ENCODE measurements around the gene NSUN6. TPM values are rescaled to one million over a fixed set of nuclear protein-coding genes. Genes with fewer than 3 reads are reported as not detected.

Gene NSUN6
- total and polyA plus RNA-seq, 10 of the 15 experiments (the other 5 are each of a cell fraction or from before 2014, with no cell fraction given), result 10.2 to 25.0 (median 15.6) TPM

DNA sequence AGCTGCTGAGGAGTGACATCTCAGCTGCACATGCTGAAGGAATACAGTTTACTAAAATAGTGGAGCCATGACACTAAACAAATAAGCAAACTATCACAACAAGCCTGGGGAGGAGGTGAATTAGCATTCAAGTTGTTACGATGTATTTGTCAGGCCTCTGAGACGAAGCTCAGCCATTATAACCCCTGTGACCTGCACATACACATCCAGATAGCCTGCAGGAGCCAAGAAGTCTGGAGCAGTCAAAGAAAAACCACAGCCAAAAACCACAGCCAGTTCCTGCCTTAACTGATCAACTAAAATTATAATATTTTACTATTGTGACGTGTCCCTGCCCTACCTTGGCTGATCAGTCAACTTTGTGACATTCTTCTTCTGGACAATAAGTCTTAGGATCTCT lies 68.6 kb downstream of the NSUN6 start:
- Histone ChIP-seq H3K4me2 (ENCODE audit: control insufficient read depth, insufficient read depth) (no peak overlapping the region), H3K4me3 (no peak overlapping the region), H3K27me3 (replicated peaks in 1 of 2; ENCODE audit: control insufficient read depth in 2 of 2, insufficient read depth in 2 of 2, low read length in 1 of 2) (no peaks in the 10 kb centered on the region), H3K27ac (ENCODE audit: control insufficient read depth, insufficient read depth) (no peak overlapping the region), H3K9me3 (replicated peaks; ENCODE audit: control insufficient read depth, insufficient read depth, low read length) (peaks cover 2% of the 10 kb centered on the region; the same call in 2 of the 3 replicates), H3K4me1 (ENCODE audit: control insufficient read depth, insufficient read depth, low read length) (no peaks in the 10 kb centered on the region), H3K79me2 (ENCODE audit: control insufficient read depth, insufficient read depth, low read length) (no peaks in the 10 kb centered on the region), H2AFZ (ENCODE audit: control insufficient read depth, low read depth, low read length) (no peak overlapping the region), H3K9ac (ENCODE audit: control insufficient read depth, insufficient read depth, low read length) (no peak overlapping the region), H4K20me1 (ENCODE audit: control insufficient read depth, insufficient read depth) (no peaks in the 10 kb centered on the region), H3K36me3 (ENCODE audit: control insufficient read depth in 2 of 2, insufficient read depth in 2 of 2, low read length in 1 of 2) (peaks cover 0 to 2% of the 10 kb centered on the region in 2 experiments; a peak in 3 of 4 replicates)
- SMC1A ChIA-PET (ENCODE audit: uncharacterized antibody, unreplicated experiment), result no interaction called here
- DNase-seq (ENCODE audit: low read depth, low spot score), result no peak
- 64% methylated on average over 3 of the region's 3 CpGs for WGBS (ENCODE audit: insufficient coverage, insufficient replicate concordance, low lambda C conversion rate, missing lambda C conversion rate)
- CTCF ChIA-PET, result interaction anchor here (0.9 kb wide), 1 partner anchor 187 kb away, joined by 3 read pairs; no protein-coding TSS in a partner anchor
- BruUV-seq (replicated peaks), result no TSS peak
- no peak for FAIRE-seq
- ATAC-seq, result no peak
- POLR2A ChIA-PET, result no interaction called here
- RAD21 ChIA-PET (ENCODE audit: unreplicated experiment), result no interaction called here
- TF ChIP-seq RUNX3 (IDR thresholded peaks at IDR 0.05; ENCODE audit: low read length), result peak; percentile 46
- TF ChIP-seq, protein P1, sequence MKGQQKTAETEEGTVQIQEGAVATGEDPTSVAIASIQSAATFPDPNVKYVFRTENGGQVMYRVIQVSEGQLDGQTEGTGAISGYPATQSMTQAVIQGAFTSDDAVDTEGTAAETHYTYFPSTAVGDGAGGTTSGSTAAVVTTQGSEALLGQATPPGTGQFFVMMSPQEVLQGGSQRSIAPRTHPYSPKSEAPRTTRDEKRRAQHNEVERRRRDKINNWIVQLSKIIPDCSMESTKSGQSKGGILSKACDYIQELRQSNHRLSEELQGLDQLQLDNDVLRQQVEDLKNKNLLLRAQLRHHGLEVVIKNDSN (IDR thresholded peaks at IDR 0.05; ENCODE audit: borderline replicate concordance, extremely low read length, insufficient read depth, low read depth, low read length), result no peak
- in situ Hi-C loops (cut with MboI) (loop anchor here (5.0 kb wide), 1 partner anchor 46 kb away; no protein-coding TSS in a partner anchor), intact Hi-C loops (cut with micrococcal nuclease; ENCODE audit: unreplicated experiment) (no loop called here)

DNA sequence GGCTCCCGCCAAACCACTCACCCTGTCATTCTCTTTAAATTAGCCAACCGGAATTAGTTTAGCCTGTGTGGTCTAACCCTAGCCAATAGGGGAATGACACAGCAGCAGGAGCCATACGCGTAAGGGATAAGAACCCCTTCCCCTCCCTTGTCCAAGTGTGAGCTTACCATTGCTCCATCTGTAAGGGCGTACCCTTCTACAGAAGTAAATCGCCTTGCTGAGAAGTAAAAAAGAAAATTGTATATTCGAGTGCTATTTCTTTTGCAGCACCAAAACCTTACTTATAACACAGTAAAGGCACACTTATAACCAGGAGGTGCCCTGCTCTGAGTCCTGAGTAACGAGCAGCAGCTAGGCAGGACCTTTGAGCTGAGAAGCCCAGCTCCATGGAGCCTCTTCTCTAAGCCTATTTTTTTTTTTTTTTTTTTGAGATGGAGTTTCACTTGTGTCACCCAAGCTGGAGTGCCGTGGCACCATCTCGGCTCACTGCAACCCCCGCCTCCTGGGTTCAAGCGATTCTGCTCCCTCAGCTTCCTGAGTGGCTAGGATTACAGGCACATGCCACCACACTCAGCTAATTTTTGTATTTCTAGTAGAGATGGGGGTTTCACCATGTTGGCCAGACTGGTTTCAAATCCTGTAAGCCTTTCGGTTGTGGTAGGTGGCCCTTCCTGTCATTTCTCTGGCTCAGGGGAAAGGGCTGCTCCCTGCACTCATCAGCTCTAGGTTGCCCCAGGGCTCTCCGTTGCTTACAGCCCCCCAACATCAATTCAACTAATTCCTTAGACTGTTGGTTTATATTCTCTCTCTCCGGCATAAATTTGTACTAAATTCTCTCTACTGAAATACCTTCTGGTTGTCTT lies 73.3 kb downstream of the NSUN6 start:
- Histone ChIP-seq H3K4me3 (no peak overlapping the region), H4K20me1 (ENCODE audit: control insufficient read depth, insufficient read depth) (no peaks in the 10 kb centered on the region), H3K27ac (ENCODE audit: control insufficient read depth, insufficient read depth) (no peak overlapping the region), H3K27me3 (replicated peaks in 1 of 2; ENCODE audit: control insufficient read depth in 2 of 2, insufficient read depth in 2 of 2, low read length in 1 of 2) (no peaks in the 10 kb centered on the region), H2AFZ (ENCODE audit: control insufficient read depth, low read depth, low read length) (no peak overlapping the region), H3K36me3 (ENCODE audit: control insufficient read depth in 2 of 2, insufficient read depth in 2 of 2, low read length in 1 of 2) (no peaks in the 10 kb centered on the region; a peak in 2 of 4 replicates), H3K9ac (ENCODE audit: control insufficient read depth, insufficient read depth, low read length) (no peak overlapping the region), H3K79me2 (ENCODE audit: control insufficient read depth, insufficient read depth, low read length) (no peaks in the 10 kb centered on the region), H3K4me1 (ENCODE audit: control insufficient read depth, insufficient read depth, low read length) (no peaks in the 10 kb centered on the region), H3K4me2 (ENCODE audit: control insufficient read depth, insufficient read depth) (no peak overlapping the region), H3K9me3 (replicated peaks; ENCODE audit: control insufficient read depth, insufficient read depth, low read length) (peaks cover 4% of the 10 kb centered on the region; the same call in 2 of the 3 replicates)
- SMC1A ChIA-PET (ENCODE audit: uncharacterized antibody, unreplicated experiment), result interaction anchor here (0.6 kb wide), 1 partner anchor 215 kb away, joined by 3 read pairs; no protein-coding TSS in a partner anchor
- DNase-seq (ENCODE audit: low read depth, low spot score) (no peak), ATAC-seq (peak; percentile 53; the same call in 2 of the 3 replicates), FAIRE-seq (no peak)
- WGBS (ENCODE audit: insufficient coverage, insufficient replicate concordance, low lambda C conversion rate, missing lambda C conversion rate), result 62% methylated on average over 15 of the region's 15 CpGs
- in situ Hi-C loops (cut with MboI) (no loop called here), intact Hi-C loops (cut with micrococcal nuclease; ENCODE audit: unreplicated experiment) (no loop called here)
- CTCF ChIA-PET, result no interaction called here
- POLR2A ChIA-PET, result no interaction called here
- RAD21 ChIA-PET (ENCODE audit: unreplicated experiment), result no interaction called here
- no TSS peak for BruUV-seq (replicated peaks)
- TF ChIP-seq EP300 (IDR thresholded peaks at IDR 0.05; ENCODE audit: borderline replicate concordance in 1 of 2, control insufficient read depth in 1 of 2, low read depth in 2 of 2, low read length in 2 of 2) (no peak), CBX5 (IDR thresholded peaks at IDR 0.05; ENCODE audit: low read depth) (peak; percentile 85; the same call in 1 of the 2 replicates), SMAD5 (IDR thresholded peaks at IDR 0.05; ENCODE audit: low read depth) (no peak)
- TF ChIP-seq, protein P2, sequence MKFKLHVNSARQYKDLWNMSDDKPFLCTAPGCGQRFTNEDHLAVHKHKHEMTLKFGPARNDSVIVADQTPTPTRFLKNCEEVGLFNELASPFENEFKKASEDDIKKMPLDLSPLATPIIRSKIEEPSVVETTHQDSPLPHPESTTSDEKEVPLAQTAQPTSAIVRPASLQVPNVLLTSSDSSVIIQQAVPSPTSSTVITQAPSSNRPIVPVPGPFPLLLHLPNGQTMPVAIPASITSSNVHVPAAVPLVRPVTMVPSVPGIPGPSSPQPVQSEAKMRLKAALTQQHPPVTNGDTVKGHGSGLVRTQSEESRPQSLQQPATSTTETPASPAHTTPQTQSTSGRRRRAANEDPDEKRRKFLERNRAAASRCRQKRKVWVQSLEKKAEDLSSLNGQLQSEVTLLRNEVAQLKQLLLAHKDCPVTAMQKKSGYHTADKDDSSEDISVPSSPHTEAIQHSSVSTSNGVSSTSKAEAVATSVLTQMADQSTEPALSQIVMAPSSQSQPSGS (IDR thresholded peaks at IDR 0.05; ENCODE audit: low read length), result no peak
- TF ChIP-seq, protein P3, sequence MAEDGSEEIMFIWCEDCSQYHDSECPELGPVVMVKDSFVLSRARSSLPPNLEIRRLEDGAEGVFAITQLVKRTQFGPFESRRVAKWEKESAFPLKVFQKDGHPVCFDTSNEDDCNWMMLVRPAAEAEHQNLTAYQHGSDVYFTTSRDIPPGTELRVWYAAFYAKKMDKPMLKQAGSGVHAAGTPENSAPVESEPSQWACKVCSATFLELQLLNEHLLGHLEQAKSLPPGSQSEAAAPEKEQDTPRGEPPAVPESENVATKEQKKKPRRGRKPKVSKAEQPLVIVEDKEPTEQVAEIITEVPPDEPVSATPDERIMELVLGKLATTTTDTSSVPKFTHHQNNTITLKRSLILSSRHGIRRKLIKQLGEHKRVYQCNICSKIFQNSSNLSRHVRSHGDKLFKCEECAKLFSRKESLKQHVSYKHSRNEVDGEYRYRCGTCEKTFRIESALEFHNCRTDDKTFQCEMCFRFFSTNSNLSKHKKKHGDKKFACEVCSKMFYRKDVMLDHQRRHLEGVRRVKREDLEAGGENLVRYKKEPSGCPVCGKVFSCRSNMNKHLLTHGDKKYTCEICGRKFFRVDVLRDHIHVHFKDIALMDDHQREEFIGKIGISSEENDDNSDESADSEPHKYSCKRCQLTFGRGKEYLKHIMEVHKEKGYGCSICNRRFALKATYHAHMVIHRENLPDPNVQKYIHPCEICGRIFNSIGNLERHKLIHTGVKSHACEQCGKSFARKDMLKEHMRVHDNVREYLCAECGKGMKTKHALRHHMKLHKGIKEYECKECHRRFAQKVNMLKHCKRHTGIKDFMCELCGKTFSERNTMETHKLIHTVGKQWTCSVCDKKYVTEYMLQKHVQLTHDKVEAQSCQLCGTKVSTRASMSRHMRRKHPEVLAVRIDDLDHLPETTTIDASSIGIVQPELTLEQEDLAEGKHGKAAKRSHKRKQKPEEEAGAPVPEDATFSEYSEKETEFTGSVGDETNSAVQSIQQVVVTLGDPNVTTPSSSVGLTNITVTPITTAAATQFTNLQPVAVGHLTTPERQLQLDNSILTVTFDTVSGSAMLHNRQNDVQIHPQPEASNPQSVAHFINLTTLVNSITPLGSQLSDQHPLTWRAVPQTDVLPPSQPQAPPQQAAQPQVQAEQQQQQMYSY (CRISPR knock-in tag; IDR thresholded peaks at IDR 0.05), result no peak
- TF ChIP-seq, protein P4, sequence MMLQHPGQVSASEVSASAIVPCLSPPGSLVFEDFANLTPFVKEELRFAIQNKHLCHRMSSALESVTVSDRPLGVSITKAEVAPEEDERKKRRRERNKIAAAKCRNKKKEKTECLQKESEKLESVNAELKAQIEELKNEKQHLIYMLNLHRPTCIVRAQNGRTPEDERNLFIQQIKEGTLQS (IDR thresholded peaks at IDR 0.05; ENCODE audit: borderline replicate concordance, extremely low read depth, low read depth, low read length), result no peak

All from GM12878 (cell line).